Kidney (tissue), 14 donors: ENCODE measurements around the gene OTOP3. TPM values are rescaled to one million over a fixed set of nuclear protein-coding genes. Genes with fewer than 3 reads are reported as not detected.
"Not testable (repeated sequence)": the region's sequence is repeated elsewhere in the genome, so short reads cannot be mapped to it uniquely, and the experiment has no call there.

Experiments used
- DNase-seq, 5 donors: peaks; one replicate each; pipeline ENCODE4 v3.0.0-alpha.2; 2013 to 2020
- FAIRE-seq: peaks from 2 replicates; lab custom pipeline; 2012; peaks lifted over from hg19 to GRCh38; lab: Jason Lieb, UNC
- H3K27ac ChIP-seq, 2 donors: one replicate each; pipeline ENCODE4 v1.7.0; 2013; ENCODE audit warnings: low read depth in 2 of 2, low read length in 2 of 2, inconsistent platforms in 1 of 2
- H3K27me3 ChIP-seq: one replicate; pipeline ENCODE4 v1.7.1; 2013; ENCODE audit warnings: low read length, inconsistent platforms; ENCODE audit not compliant: control insufficient read depth, insufficient read depth
- H3K36me3 ChIP-seq, 3 donors: one replicate each; pipeline versions ENCODE4 v1.7.0 to v1.7.1; 2013; ENCODE audit warnings: low read length in 3 of 3, control low read depth in 1 of 3, inconsistent platforms in 1 of 3; ENCODE audit not compliant: insufficient read depth in 3 of 3, control insufficient read depth in 2 of 3
- H3K4me1 ChIP-seq, 3 donors: one replicate each; pipeline versions ENCODE4 v1.7.0 to v1.7.1; 2013; ENCODE audit warnings: low read length in 3 of 3, inconsistent platforms in 1 of 3, low read depth in 1 of 3; ENCODE audit not compliant: control insufficient read depth in 2 of 3, insufficient read depth in 2 of 3
- H3K4me3 ChIP-seq, 3 donors: one replicate each; pipeline versions ENCODE4 v1.7.0 to v1.8.1; 2013; ENCODE audit warnings: low read length in 3 of 3, control low read depth in 1 of 3, inconsistent platforms in 1 of 3
- H3K9ac ChIP-seq, 3 donors: one replicate each; pipeline versions ENCODE4 v1.7.0 to v1.7.1; 2013; ENCODE audit warnings: low read length in 3 of 3, control low read depth in 1 of 3, inconsistent platforms in 1 of 3
- H3K9me3 ChIP-seq, 3 donors: one replicate each; pipeline versions ENCODE4 v1.7.0 to v1.7.1; 2013; ENCODE audit warnings: low read length in 3 of 3, control low read depth in 1 of 3, inconsistent platforms in 1 of 3; ENCODE audit not compliant: control insufficient read depth in 2 of 3, insufficient read depth in 1 of 3
- intact Hi-C: fragments of 100-400 bp; cut with DNase I; formaldehyde crosslinking; loops from one replicate; pipeline ENCODE4 v1.11.1; 2022
- polyA plus RNA-seq: library from polyadenylated mRNA; stranded (reverse); fragments of 350-450 nt; fragmentation: Illumina TruSeq; extraction: RNeasy Lipid Tissue Mini Kit (QIAGEN cat#74804); gene quantifications from one replicate; pipeline ENCODE4 v1.2.3, GENCODE V29; 2014; ENCODE audit warnings: low read depth, low replicate concordance; ENCODE audit not compliant: insufficient read depth
- total RNA-seq: library from RNA; stranded (reverse); fragmentation: NEBNext Ultra II Directional; extraction: Animal tissue kit (Norgen Biotek cat#: 25700); gene quantifications from one replicate; pipeline ENCODE4 v1.2.1, GENCODE V29; 2021
- TF ChIP-seq, protein P1 (sequence below): IDR thresholded peaks from 3 replicates; pipeline ENCODE4 v1.5.1; 2012; ENCODE audit warnings: mild to moderate bottlenecking, moderate library complexity, borderline replicate concordance; ENCODE audit not compliant: insufficient read depth; ENCODE audit errors: extremely low read depth
- donor health status: control.
- donor health status: control.
- donor health status: control.
- donor health status: control.
- donor health status: control.
- donor health status: DM: yes; HTN: yes; CAD: no.
- donor health status: Normal renal cell carcinoma (clear cell type).

The OTOP3 gene
- total and polyA plus RNA-seq, 2 donors from 2014 or later = not detected

GRCh38 chr17:74964246-74964761, 28.6 kb downstream of the OTOP3 start:
- Histone ChIP-seq H3K4me1 (peaks cover 0 to 2% (median 0%) of the 10 kb centered on the region in 3 donors), H3K36me3 (no peaks in the 10 kb centered on the region), H3K9ac (no peak overlapping the region), H3K9me3 (no peaks in the 10 kb centered on the region), H3K27me3 (no peaks in the 10 kb centered on the region), H3K4me3 (no peak overlapping the region), H3K27ac (no peak overlapping the region)
- DNase-seq = no peak
- FAIRE-seq = no peak
- TF ChIP-seq, protein P1, sequence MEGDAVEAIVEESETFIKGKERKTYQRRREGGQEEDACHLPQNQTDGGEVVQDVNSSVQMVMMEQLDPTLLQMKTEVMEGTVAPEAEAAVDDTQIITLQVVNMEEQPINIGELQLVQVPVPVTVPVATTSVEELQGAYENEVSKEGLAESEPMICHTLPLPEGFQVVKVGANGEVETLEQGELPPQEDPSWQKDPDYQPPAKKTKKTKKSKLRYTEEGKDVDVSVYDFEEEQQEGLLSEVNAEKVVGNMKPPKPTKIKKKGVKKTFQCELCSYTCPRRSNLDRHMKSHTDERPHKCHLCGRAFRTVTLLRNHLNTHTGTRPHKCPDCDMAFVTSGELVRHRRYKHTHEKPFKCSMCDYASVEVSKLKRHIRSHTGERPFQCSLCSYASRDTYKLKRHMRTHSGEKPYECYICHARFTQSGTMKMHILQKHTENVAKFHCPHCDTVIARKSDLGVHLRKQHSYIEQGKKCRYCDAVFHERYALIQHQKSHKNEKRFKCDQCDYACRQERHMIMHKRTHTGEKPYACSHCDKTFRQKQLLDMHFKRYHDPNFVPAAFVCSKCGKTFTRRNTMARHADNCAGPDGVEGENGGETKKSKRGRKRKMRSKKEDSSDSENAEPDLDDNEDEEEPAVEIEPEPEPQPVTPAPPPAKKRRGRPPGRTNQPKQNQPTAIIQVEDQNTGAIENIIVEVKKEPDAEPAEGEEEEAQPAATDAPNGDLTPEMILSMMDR = no peak
- intact Hi-C loops = no loop called here

GRCh38 chr17:74964988-74965622, 29.4 kb downstream of the OTOP3 start:
- Histone ChIP-seq H3K27ac (no peak overlapping the region), H3K4me3 (no peak overlapping the region), H3K27me3 (no peaks in the 10 kb centered on the region), H3K9me3 (no peaks in the 10 kb centered on the region), H3K36me3 (no peaks in the 10 kb centered on the region), H3K4me1 (peaks cover 0 to 2% (median 0%) of the 10 kb centered on the region in 3 donors), H3K9ac (no peak overlapping the region)
- TF ChIP-seq, protein P1 = no peak
- intact Hi-C loops = no loop called here
- FAIRE-seq = no peak
- no peak for DNase-seq

DNA sequence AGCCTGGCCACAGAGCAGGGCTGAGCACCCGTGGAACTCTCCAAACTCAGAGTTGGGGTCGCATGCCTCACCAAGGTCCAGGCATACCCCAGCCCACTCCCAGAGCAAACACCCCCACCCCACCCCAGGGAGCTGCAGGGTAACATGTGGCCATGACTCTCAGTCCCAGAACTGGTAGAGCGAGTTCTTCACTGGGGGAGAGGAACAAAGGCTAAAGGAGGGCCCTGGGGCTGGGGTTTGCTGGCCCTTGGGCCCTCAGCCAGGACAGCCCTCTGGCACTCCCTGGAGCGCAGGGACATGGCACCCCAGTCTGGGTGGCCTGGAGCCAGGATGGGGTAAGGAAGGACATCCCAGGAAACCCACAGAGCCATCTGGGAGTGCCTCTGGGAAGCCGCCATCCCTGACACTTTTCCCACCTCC, 32.7 kb downstream of the OTOP3 start:
- no peak overlapping the region for H3K27ac ChIP-seq
- H3K27me3 ChIP-seq = no peaks in the 10 kb centered on the region
- FAIRE-seq = no peak
- H3K4me1 ChIP-seq = peaks cover 0 to 4% (median 3%) of the 10 kb centered on the region in 3 donors
- intact Hi-C loops = no loop called here
- no peaks in the 10 kb centered on the region for H3K9me3 ChIP-seq
- TF ChIP-seq, protein P1 = no peak
- no peak overlapping the region for H3K4me3 ChIP-seq
- H3K9ac ChIP-seq = no peak overlapping the region
- DNase-seq = no peak
- H3K36me3 ChIP-seq = no peaks in the 10 kb centered on the region

DNA sequence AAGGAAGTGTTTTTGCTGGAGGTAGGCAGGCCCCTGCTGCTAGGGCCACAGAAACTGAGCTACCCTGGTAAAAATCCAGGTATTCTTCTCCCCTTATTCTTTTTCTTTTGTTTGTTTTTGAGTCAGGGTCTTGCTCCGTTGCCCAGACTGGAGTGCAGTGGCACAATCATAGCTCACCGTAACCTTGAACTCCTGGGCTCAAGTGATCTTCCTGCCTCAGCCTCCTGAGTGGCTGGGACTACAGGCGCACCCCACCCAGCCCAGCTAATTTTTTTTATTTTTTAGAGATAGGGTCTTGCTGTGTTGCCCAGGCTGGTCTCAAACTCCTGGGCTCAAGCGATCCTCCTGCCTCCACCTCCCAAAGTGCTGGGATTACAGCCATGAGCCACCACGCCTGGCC, 33.8 kb downstream of the OTOP3 start:
- H3K9ac ChIP-seq, H3K4me3 ChIP-seq, DNase-seq, intact Hi-C loops, FAIRE-seq, H3K27ac ChIP-seq, H3K9me3 ChIP-seq, H3K27me3 ChIP-seq, H3K36me3 ChIP-seq, H3K4me1 ChIP-seq: not testable (repeated sequence)
